K562 (cell line): Measurements from ENCODE around the gene ZNF616. TPM values are rescaled to one million over a fixed set of nuclear protein-coding genes. Genes with fewer than 3 reads are reported as not detected.
A peak's percentile ranks its signal among the peaks of the same experiment; 100 is the strongest.

Source experiments
- ATAC-seq: fragments of 200-7000 bp; cut with Tn5 transposase; 3 replicates; pipeline ENCODE4 v1.9.1; 2020; ENCODE audit warnings: moderate library complexity
- BruUV-seq: library from RNA; stranded (reverse); fragments of 400-500 nt; replicated peaks from 2 replicates; lab custom pipeline; 2021; lab: Mats Ljungman, UMichigan
- CTCF ChIA-PET: fragments of 300-600 bp; formaldehyde crosslinking; extraction: SDS; loops from one replicate; lab custom pipeline; 2021; ENCODE audit warnings: low intra/inter-chr PET ratio; lab: Yijun Ruan, JAX
- POLR2A ChIA-PET: fragments of 300-600, 350-650 bp; sonication (Branson Sonifier 250); formaldehyde crosslinking; extraction: SDS; loops from one replicate; lab custom pipeline; 2021; ENCODE audit warnings: antibody characterized with exemption, inconsistent platforms; lab: Yijun Ruan, JAX
- DNase-seq, 4 experiments: peaks; one replicate each; pipeline versions ENCODE4 v3.0.0 to v3.0.0-alpha.2; 2011 to 2018; ENCODE audit warnings: low spot score in 3 of 4, mixed read lengths in 3 of 4; ENCODE audit errors: extremely low read depth in 1 of 4
- FAIRE-seq: peaks from 2 replicates; lab custom pipeline; 2011; peaks lifted over from hg19 to GRCh38; lab: Jason Lieb, UNC
- H2AFZ ChIP-seq: 2 replicates; pipeline ENCODE4 v1.6.0; 2011; ENCODE audit warnings: low read depth, low read length, control low read depth, inconsistent platforms
- H3K27ac ChIP-seq: fragments of 200-600 bp; 3 replicates; pipeline ENCODE4 v1.8.0; 2011; ENCODE audit warnings: low read depth, mild to moderate bottlenecking, control low read depth, inconsistent platforms, low read length, moderate library complexity, mixed read lengths; ENCODE audit errors: extremely low read depth
- H3K27me3 ChIP-seq, 2 experiments: fragments of 300-600 bp in 1 of 2; 2 replicates in 1 of 2; 3 replicates in 1 of 2; pipeline versions ENCODE4 v1.6.0 to v1.8.0; 2011; ENCODE audit warnings: inconsistent platforms in 2 of 2, low read length in 2 of 2, mild to moderate bottlenecking in 1 of 2, mixed read lengths in 1 of 2, moderate library complexity in 1 of 2; ENCODE audit not compliant: control insufficient read depth in 2 of 2, insufficient read depth in 2 of 2
- H3K36me3 ChIP-seq: fragments of 300-600 bp; 3 replicates; pipeline ENCODE4 v1.8.0; 2011; ENCODE audit warnings: mild to moderate bottlenecking, low read length, inconsistent platforms; ENCODE audit not compliant: control insufficient read depth, insufficient read depth
- H3K4me1 ChIP-seq, 2 experiments: fragments of 200-600 bp in 1 of 2; replicated peaks in 1 of 2; 2 replicates in 1 of 2; 3 replicates in 1 of 2; pipeline versions ENCODE4 v1.5.1 to v1.8.0; 2011; ENCODE audit warnings: inconsistent platforms in 2 of 2, low read length in 2 of 2, mild to moderate bottlenecking in 1 of 2, mixed read lengths in 1 of 2, moderate library complexity in 1 of 2; ENCODE audit not compliant: control insufficient read depth in 2 of 2, insufficient read depth in 2 of 2
- H3K4me2 ChIP-seq: 2 replicates; pipeline ENCODE4 v1.6.1; 2011; ENCODE audit warnings: low read length, control low read depth, inconsistent platforms, mixed read lengths; ENCODE audit not compliant: insufficient read depth
- H3K4me3 ChIP-seq: fragments of 200-600 bp; sonication (generic), shearing (Covaris generic); 2 replicates; pipeline ENCODE4 v1.5.1; 2016; ENCODE audit warnings: control low read depth, inconsistent platforms
- H3K79me2 ChIP-seq: fragments of 200-600 bp; 3 replicates; pipeline ENCODE4 v1.8.0; 2011; ENCODE audit warnings: low read length, inconsistent platforms; ENCODE audit not compliant: control insufficient read depth, insufficient read depth
- H3K9ac ChIP-seq, 2 experiments: 2 replicates each; pipeline versions ENCODE4 v1.6.0 to v1.6.1; 2011; ENCODE audit warnings: low read depth in 2 of 2, low read length in 2 of 2, control low read depth in 1 of 2, inconsistent platforms in 1 of 2, mild to moderate bottlenecking in 1 of 2, mixed read lengths in 1 of 2; ENCODE audit not compliant: insufficient read depth in 1 of 2
- H3K9me1 ChIP-seq: one replicate; pipeline ENCODE4 v1.6.0; 2011; ENCODE audit warnings: inconsistent platforms, mild to moderate bottlenecking, low read length, moderate library complexity; ENCODE audit not compliant: control insufficient read depth, insufficient read depth
- H3K9me3 ChIP-seq: replicated peaks from 2 replicates; pipeline ENCODE4 v1.5.1; 2011; ENCODE audit warnings: low read depth, low read length, inconsistent platforms; ENCODE audit not compliant: control insufficient read depth, insufficient read depth
- H4K20me1 ChIP-seq: replicated peaks from 2 replicates; pipeline ENCODE4 v1.6.1; 2011; ENCODE audit warnings: low read length, inconsistent platforms, mixed read lengths; ENCODE audit not compliant: control insufficient read depth, insufficient read depth
- ASH1L ChIP-seq: fragments of 450-650 bp; IDR thresholded peaks from 2 replicates; pipeline ENCODE4 v1.6.1; 2018; ENCODE audit warnings: borderline replicate concordance, mild to moderate bottlenecking, low read depth; ENCODE audit not compliant: partially characterized antibody
- EP400 ChIP-seq: fragments of 450-650 bp; IDR thresholded peaks from 2 replicates; pipeline ENCODE4 v1.6.1; 2017; ENCODE audit warnings: antibody characterized with exemption, mild to moderate bottlenecking, moderate library complexity
- FOXK2 ChIP-seq, 2 experiments: fragments of 450-650 bp; IDR thresholded peaks in 1 of 2; conservative IDR thresholded peaks in 1 of 2; 2 replicates each; pipeline ENCODE4 v1.6.1; 2016; ENCODE audit warnings: low read depth in 2 of 2, mild to moderate bottlenecking in 1 of 2
- MAX ChIP-seq: sonication (generic); formaldehyde crosslinking; IDR thresholded peaks from 2 replicates; pipeline ENCODE4 v1.9.0; 2022; ENCODE audit warnings: mild to moderate bottlenecking, missing genetic modification reagents
- MIER1 ChIP-seq: fragments of 450-650 bp; IDR thresholded peaks from 2 replicates; pipeline ENCODE4 v1.6.1; 2016; ENCODE audit warnings: antibody characterized with exemption, mild to moderate bottlenecking, low read depth
- MNT ChIP-seq, 2 experiments: fragments of 450-650 bp; conservative IDR thresholded peaks; 2 replicates each; pipeline ENCODE4 v1.6.1; 2017; ENCODE audit warnings: mild to moderate bottlenecking in 2 of 2, moderate library complexity in 2 of 2
- SNRNP70 ChIP-seq: fragments of 200-400 bp; formaldehyde crosslinking; optimal IDR thresholded peaks from 2 replicates; pipeline ENCODE3; 2017; ENCODE audit warnings: low read depth, low read length
- U2AF1 ChIP-seq: fragments of 200-400 bp; formaldehyde crosslinking; optimal IDR thresholded peaks from 2 replicates; pipeline ENCODE3; 2017; ENCODE audit warnings: mild to moderate bottlenecking, low read depth, low read length, moderate library complexity
- ZNF717 ChIP-seq: fragments of 250-450 bp; sonication (Bioruptor Pico); IDR thresholded peaks from 2 replicates; pipeline ENCODE4 v1.5.0; 2021
- WGBS: fragments of 100-300 bp; shearing (Covaris generic); methylation state at CpG from one replicate; pipeline ENCODE4 v1.1.6; 2016; ENCODE audit warnings: low coverage, mixed read lengths; ENCODE audit not compliant: insufficient coverage; ENCODE audit errors: missing lambda C conversion rate; 5-methylcytosine and 5-hydroxymethylcytosine counted together
- in situ Hi-C: fragments of 300-500 bp; cut with MboI; formaldehyde crosslinking; loops from 4 replicates; pipeline ENCODE4 v1.15.0; 2018; ENCODE audit warnings: inconsistent platforms, mixed read lengths
- intact Hi-C: fragments of 100-400 bp; cut with micrococcal nuclease; formaldehyde crosslinking; loops from 2 replicates; pipeline ENCODE4 v1.14.2; 2022
- polyA plus RNA-seq, 8 experiments: library from polyadenylated mRNA; depleted of rRNA in 4 of 8; stranded (reverse) in 5 of 8; unstranded in 3 of 8; fragments of >200 nt; fragmentation: Nextera tagmentation in 2 of 8; fragmentation: Illumina TruSeq in 1 of 8; extraction: Ambion mirVana in 2 of 8; extraction: Trizol in 1 of 8; gene quantifications; 2 replicates each; pipeline versions ENCODE4 v1.2.1 to v1.2.3, GENCODE V29; 2011 to 2014; ENCODE audit warnings: inconsistent platforms in 1 of 8, missing spikeins in 1 of 8
- total RNA-seq, 7 experiments: library from RNA; depleted of rRNA in 6 of 7; stranded (reverse); fragments of >200 nt in 6 of 7; fragmentation: Illumina TruSeq in 2 of 7; extraction: Trizol in 2 of 7; gene quantifications; 2 replicates each; pipeline versions ENCODE4 v1.2.1 to v1.2.3, GENCODE V29; 2011 to 2021; ENCODE audit warnings: low replicate concordance in 1 of 7
- TF ChIP-seq, protein P1 (sequence below): fragments of 250-450 bp; sonication (Bioruptor Pico); IDR thresholded peaks from 2 replicates; pipeline ENCODE4 v1.5.0; 2022; ENCODE audit warnings: mild to moderate bottlenecking

Gene ZNF616
- total and polyA plus RNA-seq, 9 of the 15 experiments (the other 6 are each of a cell fraction or from before 2014, with no cell fraction given) = 3.4 to 13.0 (median 6.7) TPM

GRCh38 chr19:52138983-52139251 is 821 bp downstream of the ZNF616 start (continued):
- TF ChIP-seq U2AF1 (no peak), MNT (conservative IDR thresholded peaks at IDR 0.05) (peak; percentile 61 to 78; a peak in 3 of 4 replicates)
- TF ChIP-seq, protein P1, sequence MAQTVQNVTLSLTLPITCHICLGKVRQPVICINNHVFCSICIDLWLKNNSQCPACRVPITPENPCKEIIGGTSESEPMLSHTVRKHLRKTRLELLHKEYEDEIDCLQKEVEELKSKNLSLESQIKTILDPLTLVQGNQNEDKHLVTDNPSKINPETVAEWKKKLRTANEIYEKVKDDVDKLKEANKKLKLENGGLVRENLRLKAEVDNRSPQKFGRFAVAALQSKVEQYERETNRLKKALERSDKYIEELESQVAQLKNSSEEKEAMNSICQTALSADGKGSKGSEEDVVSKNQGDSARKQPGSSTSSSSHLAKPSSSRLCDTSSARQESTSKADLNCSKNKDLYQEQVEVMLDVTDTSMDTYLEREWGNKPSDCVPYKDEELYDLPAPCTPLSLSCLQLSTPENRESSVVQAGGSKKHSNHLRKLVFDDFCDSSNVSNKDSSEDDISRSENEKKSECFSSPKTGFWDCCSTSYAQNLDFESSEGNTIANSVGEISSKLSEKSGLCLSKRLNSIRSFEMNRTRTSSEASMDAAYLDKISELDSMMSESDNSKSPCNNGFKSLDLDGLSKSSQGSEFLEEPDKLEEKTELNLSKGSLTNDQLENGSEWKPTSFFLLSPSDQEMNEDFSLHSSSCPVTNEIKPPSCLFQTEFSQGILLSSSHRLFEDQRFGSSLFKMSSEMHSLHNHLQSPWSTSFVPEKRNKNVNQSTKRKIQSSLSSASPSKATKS = no peak

GRCh38 chr19:52138278-52138982 is 1.3 kb downstream of the ZNF616 start:
- peak; percentile 23 for FAIRE-seq
- Histone ChIP-seq H4K20me1 (no peaks in the 10 kb centered on the region), H3K9me3 (peaks cover 19% of the 10 kb centered on the region), H3K9ac (peak overlapping the region; percentile 98), H2AFZ (peak overlapping the region; percentile 88), H3K27me3 (no peaks in the 10 kb centered on the region), H3K4me3 (peak overlapping the region; percentile 76), H3K27ac (peak overlapping the region; percentile 93), H3K4me2 (peak overlapping the region; percentile 99), H3K79me2 (peaks cover 49% of the 10 kb centered on the region), H3K9me1 (no peaks in the 10 kb centered on the region), H3K36me3 (0 out of 3 replicates have a peak, but pooled peaks cover 7% of the 10 kb centered on the region), H3K4me1 (peaks cover 12% of the 10 kb centered on the region in 2 experiments; a peak in 4 of 5 replicates)
- intact Hi-C loops (no loop called here), in situ Hi-C loops (no loop called here)
- ChIA-PET POLR2A (no interaction called here), CTCF (interaction anchor here (0.8 kb wide), 2 partner anchors 98 to 99 kb away, joined by 3 to 6 read pairs; no protein-coding TSS in a partner anchor)
- WGBS = 7% methylated on average over 14 of the region's 14 CpGs
- BruUV-seq = no TSS peak
- DNase-seq = peak; percentile 44 to 69 (median 48)
- peak; percentile 68 for ATAC-seq
- TF ChIP-seq MAX = peak; percentile 65; the same call in 1 of the 2 replicates
- TF ChIP-seq MIER1 = peak; percentile 18; the same call in 1 of the 2 replicates
- peak; percentile 76 for TF ChIP-seq EP400
- TF ChIP-seq FOXK2 (conservative IDR thresholded peaks at IDR 0.05 in 1 of 2, IDR thresholded peaks at IDR 0.05 in 1 of 2; ENCODE audit: low read depth in 2 of 2) = peak in 1 of 2 experiments; percentile 36; a peak in 2 of 4 replicates
- TF ChIP-seq ASH1L = peak; percentile 10
- TF ChIP-seq SNRNP70 = no peak
- TF ChIP-seq ZNF717 (CRISPR knock-in tag) = no peak
